Measurements from ENCODE around the gene PAQR9. TPM values are rescaled to one million over a fixed set of nuclear protein-coding genes. Genes with fewer than 3 reads are reported as not detected.
"Not testable (repeated sequence)": the region's sequence is repeated elsewhere in the genome, so short reads cannot be mapped to it uniquely, and the experiment has no call there.

Gene PAQR9
- total RNA-seq, 1 donor from 2014 or later = not detected

DNA sequence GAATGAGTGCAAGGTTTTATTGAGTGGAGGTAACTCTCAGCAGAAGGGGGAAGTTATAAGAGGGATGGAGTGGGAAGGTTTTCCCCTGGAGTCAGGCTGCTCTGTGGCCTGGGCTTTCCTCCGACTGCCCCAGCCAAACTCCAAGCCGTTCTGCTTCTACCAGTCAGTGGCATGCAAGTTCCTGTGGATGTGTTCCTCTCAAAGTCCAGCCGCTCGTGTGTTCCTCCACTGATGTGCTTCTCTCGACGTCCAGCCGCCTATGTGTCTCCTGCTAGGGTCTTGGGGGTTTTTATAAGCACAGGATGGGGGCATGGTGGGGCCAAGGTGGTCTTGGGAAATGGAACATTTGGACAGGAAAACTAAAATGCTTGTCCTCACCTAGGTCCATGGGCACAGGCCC is 28.8 kb upstream of the PAQR9 start:
- intact Hi-C loops (cut with micrococcal nuclease) = loop anchor here (2.0 to 5.0 kb wide), 3 partner anchors 64 to 865 kb away; no protein-coding TSS in a partner anchor
- H3K36me3 Mint-ChIP-seq (ENCODE audit: low read depth) = no peaks in the 10 kb centered on the region

DNA sequence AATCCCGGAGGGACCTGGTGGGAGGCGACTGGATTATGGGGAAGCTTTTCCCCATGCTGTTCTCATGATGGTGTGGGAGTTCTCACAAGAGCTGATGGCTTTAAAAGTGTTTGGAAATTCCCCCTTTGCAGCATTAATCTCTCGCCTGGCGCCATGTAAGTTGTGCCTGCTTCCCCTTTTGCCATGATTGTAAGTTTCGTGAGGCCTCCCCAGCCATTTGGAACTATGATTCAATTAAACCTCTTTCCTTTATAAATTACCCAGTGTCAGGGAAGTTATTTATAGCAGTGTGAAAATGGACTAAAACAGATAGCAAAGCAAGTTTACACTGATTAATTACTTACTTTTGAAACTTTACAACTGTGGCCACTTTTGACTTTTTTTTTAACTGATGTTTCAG is 27.2 kb upstream of the PAQR9 start:
- H3K4me1 Mint-ChIP-seq = peaks cover 8% of the 10 kb centered on the region
- no peaks in the 10 kb centered on the region for H3K36me3 Mint-ChIP-seq (ENCODE audit: low read depth)
- no peak overlapping the region for H3K27ac Mint-ChIP-seq
- H3K27me3 Mint-ChIP-seq = peaks cover 22% of the 10 kb centered on the region
- no peaks in the 10 kb centered on the region for H3K9me3 Mint-ChIP-seq
- intact Hi-C loops (cut with micrococcal nuclease) = loop anchor here (5.0 kb wide), 2 partner anchors 403 to 863 kb away; no protein-coding TSS in a partner anchor
- H3K4me3 Mint-ChIP-seq = no peak overlapping the region
- peak; percentile 53 for DNase-seq

More for the DNA sequence above, 28.8 kb upstream of the PAQR9 start:
- no peaks in the 10 kb centered on the region for H3K9me3 Mint-ChIP-seq
- H3K27ac Mint-ChIP-seq = no peak overlapping the region
- no peak overlapping the region for H3K4me3 Mint-ChIP-seq
- H3K27me3 Mint-ChIP-seq = peaks cover 23% of the 10 kb centered on the region
- peak; percentile 51 for DNase-seq
- peaks cover 8% of the 10 kb centered on the region for H3K4me1 Mint-ChIP-seq

DNA sequence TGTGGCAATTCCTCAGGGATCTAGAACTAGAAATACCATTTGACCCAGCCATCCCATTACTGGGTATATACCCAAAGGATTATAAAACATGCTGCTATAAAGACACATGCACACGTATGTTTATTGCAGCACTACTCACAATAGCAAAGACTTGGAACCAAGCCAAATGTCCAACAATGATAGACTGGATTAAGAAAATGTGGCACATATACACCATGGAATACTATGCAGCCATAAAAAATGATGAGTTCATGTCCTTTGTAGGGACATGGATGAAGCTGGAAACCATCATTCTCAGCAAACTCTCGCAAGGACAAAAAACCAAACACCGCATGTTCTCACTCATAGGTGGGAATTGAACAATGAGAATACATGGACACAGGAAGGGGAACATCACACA is 25.4 kb upstream of the PAQR9 start:
- H3K27ac Mint-ChIP-seq; H3K9me3 Mint-ChIP-seq; DNase-seq; H3K4me3 Mint-ChIP-seq; H3K36me3 Mint-ChIP-seq (ENCODE audit: low read depth); H3K4me1 Mint-ChIP-seq; intact Hi-C loops (cut with micrococcal nuclease): not testable (repeated sequence)
- H3K27me3 Mint-ChIP-seq = peaks cover 20% of the 10 kb centered on the region

DNA sequence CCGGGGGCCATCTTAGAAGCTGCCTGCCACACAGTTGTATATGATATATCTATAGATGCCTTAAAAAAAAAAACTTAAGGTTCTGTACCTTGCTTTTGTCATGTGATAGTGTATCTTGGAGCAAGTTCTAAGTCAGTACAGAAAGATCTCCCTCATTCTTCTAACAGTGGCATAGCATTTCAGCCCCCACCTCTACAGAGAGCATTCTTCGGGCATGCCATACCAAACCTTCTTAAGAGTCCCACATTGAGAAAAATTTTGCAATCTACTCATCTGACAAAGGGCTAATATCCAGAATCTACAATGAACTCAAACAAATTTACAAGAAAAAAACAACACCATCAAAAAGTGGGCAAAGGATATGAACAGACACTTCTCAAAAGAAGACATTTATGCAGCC is 24.7 kb upstream of the PAQR9 start:
- H3K27ac Mint-ChIP-seq; H3K4me3 Mint-ChIP-seq; H3K4me1 Mint-ChIP-seq; DNase-seq; H3K9me3 Mint-ChIP-seq; intact Hi-C loops (cut with micrococcal nuclease); H3K36me3 Mint-ChIP-seq (ENCODE audit: low read depth): not testable (repeated sequence)
- H3K27me3 Mint-ChIP-seq = peaks cover 21% of the 10 kb centered on the region

DNA sequence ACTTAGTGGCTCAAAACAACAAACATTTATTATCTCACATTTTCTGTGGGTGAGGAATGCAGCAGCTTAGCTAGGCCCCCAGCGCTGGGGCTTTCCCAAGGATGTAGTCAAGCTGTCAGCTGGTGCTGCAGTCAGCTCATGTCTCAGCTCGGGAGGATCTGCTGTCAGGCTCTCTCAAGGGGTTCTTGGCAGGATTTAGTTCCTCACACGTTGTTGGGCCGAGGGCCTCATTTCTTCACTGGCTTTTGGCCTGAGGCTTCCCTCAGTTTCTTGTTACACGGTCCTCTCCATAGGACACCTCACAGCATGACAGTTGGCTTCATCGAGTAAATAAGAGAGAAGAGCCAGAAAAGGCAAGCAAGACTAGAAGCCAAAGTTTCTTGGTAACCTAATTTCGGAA is 24.2 kb upstream of the PAQR9 start:
- H3K27me3 Mint-ChIP-seq = peaks cover 25% of the 10 kb centered on the region
- no peak for DNase-seq
- no peaks in the 10 kb centered on the region for H3K36me3 Mint-ChIP-seq (ENCODE audit: low read depth)
- H3K27ac Mint-ChIP-seq = no peak overlapping the region
- intact Hi-C loops (cut with micrococcal nuclease) = loop anchor here (1.0 kb wide), 1 partner anchor 159 kb away; no protein-coding TSS in a partner anchor
- peaks cover 3% of the 10 kb centered on the region for H3K4me1 Mint-ChIP-seq
- no peaks in the 10 kb centered on the region for H3K9me3 Mint-ChIP-seq
- no peak overlapping the region for H3K4me3 Mint-ChIP-seq

DNA sequence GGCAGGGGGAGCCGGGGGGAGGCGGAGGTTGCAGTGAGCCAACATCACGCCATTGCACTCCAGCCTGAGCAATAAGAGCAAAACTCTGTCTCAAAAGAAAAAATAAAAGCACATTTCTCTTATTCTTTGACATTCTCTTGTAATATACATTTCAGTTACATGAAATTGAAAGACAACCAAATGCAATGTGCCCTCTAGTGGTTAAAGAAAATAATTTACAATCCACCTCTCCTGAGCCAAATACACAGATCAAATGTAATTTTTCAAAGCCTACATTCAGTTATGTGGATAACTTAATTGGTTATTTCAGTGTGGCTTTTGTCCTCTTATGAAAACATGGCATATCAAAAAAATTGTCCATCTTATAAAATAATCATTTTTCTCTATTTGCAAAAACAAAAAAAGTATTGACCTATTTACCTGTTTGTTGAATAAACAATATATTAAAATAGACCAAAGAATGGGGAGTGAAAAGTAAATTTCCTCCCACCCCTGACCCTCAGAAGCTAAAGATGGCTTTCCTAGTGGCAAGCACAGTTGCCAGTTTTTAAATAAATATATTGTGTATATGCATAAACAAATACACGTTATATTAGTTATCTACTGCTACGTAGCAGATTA is 23.7 kb upstream of the PAQR9 start:
- Mint-ChIP-seq H3K27me3 (peaks cover 28% of the 10 kb centered on the region), H3K36me3 (ENCODE audit: low read depth) (no peaks in the 10 kb centered on the region), H3K27ac (no peak overlapping the region), H3K4me1 (peaks cover 3% of the 10 kb centered on the region), H3K4me3 (no peak overlapping the region), H3K9me3 (no peaks in the 10 kb centered on the region)
- no peak for DNase-seq
- intact Hi-C loops (cut with micrococcal nuclease) = loop anchor here (1.0 kb wide), 1 partner anchor 159 kb away; no protein-coding TSS in a partner anchor

DNA sequence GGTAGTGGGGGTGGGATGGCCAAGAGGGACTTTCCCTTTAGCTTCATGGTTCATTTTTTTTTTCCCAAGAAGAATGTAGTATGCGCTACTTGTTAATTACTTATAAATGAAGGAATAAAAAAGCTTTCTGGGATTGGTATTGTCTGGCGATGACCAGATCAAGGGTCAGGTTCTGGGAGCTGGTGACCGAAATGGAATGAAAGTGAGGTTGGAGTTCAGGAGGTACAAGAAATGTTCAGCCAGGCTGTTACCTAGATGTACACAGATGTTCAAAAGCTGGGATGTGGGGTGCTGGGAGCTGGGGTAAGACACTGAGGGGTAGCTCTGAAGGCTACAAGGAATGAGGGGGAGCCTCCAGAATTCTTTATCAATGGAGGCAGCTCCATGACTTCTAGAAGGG is 20.8 kb upstream of the PAQR9 start:
- H3K4me1 Mint-ChIP-seq = peaks cover 3% of the 10 kb centered on the region
- no peak overlapping the region for H3K4me3 Mint-ChIP-seq

DNA sequence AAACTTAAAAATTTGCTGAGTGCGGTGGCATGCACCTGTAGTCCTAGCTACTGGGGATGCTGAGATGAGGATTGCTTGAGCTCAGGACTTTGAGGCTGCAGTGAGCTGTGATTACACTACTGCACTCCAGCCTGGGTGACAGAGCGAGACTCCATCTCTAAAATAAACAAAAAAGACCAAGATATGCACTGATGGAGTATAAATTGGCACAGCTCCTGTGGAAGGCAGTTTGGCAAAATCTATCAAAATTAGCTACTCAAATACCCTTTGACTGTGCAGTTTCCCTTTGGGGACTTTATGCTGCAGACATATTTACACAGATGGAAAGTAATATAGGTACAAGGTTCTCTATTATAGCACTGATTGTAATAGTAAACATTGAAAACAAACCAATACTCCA is 19.8 kb upstream of the PAQR9 start:
- Mint-ChIP-seq H3K27me3 (peaks cover 42% of the 10 kb centered on the region), H3K27ac (no peak overlapping the region), H3K36me3 (ENCODE audit: low read depth) (no peaks in the 10 kb centered on the region), H3K9me3 (no peaks in the 10 kb centered on the region), H3K4me1 (peaks cover 3% of the 10 kb centered on the region), H3K4me3 (no peak overlapping the region)
- intact Hi-C loops (cut with micrococcal nuclease) = no loop called here
- no peak for DNase-seq

More for the DNA sequence above, 20.8 kb upstream of the PAQR9 start:
- intact Hi-C loops (cut with micrococcal nuclease) = no loop called here
- H3K9me3 Mint-ChIP-seq = no peaks in the 10 kb centered on the region
- H3K27me3 Mint-ChIP-seq = peaks cover 34% of the 10 kb centered on the region
- no peaks in the 10 kb centered on the region for H3K36me3 Mint-ChIP-seq (ENCODE audit: low read depth)
- no peak for DNase-seq
- H3K27ac Mint-ChIP-seq = no peak overlapping the region

DNA sequence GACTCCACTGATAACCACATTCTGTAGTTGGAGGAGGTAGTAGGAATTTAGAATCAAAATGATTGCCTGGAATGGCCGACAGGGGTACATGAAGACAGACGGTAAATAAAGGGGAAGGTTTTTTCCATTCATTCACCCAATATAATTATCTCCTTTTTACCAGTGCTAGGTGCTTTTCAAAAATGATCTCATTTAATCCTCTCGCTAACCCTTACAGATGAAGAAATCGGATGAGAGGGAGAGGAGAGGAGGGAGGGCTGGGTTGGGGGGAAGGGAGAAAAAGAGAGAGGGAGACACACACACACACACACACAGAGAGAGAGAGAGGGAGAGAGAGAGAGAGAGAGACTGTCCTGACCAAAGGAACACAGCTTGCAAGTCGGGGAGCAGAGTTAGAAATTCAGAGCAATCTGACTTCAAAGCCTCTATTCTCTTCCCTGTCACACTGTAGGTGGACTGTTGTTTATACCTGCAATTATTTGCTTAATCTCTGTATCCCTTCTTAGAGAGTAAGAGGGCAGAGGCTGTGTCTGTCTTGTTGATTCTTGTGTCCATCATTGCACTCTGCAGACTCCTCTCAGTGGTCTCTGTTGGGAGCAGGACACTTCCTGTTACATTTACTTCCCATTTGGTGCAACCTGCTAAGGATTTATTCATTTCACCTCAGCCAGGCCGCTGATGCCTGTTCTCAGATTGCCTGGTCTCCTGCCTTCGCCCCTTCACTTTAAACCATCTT is 18.7 kb upstream of the PAQR9 start:
- Mint-ChIP-seq H3K4me1 (no peaks in the 10 kb centered on the region), H3K9me3 (no peaks in the 10 kb centered on the region), H3K27ac (no peak overlapping the region), H3K4me3 (no peak overlapping the region), H3K27me3 (peaks cover 37% of the 10 kb centered on the region), H3K36me3 (ENCODE audit: low read depth) (no peaks in the 10 kb centered on the region)
- intact Hi-C loops (cut with micrococcal nuclease) = no loop called here
- no peak for DNase-seq

DNA sequence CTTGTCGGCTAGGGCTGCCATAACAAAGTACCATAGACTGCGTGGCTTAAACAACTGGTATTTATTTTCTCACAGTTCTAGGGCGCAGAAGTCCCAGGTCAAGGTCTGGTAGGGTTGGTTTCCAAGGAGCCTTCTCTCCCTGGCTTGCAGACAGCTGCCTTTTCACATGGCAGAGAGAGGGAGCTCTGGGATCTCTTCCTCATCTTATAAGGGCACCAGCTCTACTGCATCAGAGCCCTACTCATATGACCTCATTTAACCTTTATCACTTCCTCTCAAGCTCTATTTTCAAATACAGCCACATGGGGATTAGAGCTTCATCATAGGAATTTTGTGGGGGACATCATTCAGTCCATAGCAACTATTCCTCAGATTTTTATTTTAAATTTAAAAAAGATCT is 17.6 kb upstream of the PAQR9 start:
- intact Hi-C loops (cut with micrococcal nuclease) = no loop called here
- no peaks in the 10 kb centered on the region for H3K4me1 Mint-ChIP-seq
- no peak for DNase-seq
- no peaks in the 10 kb centered on the region for H3K36me3 Mint-ChIP-seq (ENCODE audit: low read depth)
- no peaks in the 10 kb centered on the region for H3K9me3 Mint-ChIP-seq
- peaks cover 41% of the 10 kb centered on the region for H3K27me3 Mint-ChIP-seq
- no peak overlapping the region for H3K27ac Mint-ChIP-seq
- no peak overlapping the region for H3K4me3 Mint-ChIP-seq

DNA sequence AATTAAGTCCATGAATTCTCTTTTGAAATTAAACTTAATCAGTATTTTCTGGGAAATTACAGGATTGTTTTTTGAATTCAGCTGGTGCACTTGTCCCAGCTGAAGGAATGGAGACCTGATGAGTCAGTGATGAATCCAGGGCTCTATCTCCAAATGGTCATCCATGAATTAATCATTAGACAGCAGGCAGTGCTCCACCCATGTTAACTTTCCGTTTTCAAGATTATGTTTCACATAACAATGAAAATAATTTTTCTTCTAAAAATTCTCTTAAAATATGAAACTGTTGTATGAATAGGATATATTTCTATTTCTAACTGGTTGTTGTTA is 13.9 kb upstream of the PAQR9 start:
- intact Hi-C loops (cut with micrococcal nuclease) = no loop called here
- no peak for DNase-seq
- Mint-ChIP-seq H3K4me3 (no peak overlapping the region), H3K4me1 (no peaks in the 10 kb centered on the region), H3K27ac (no peak overlapping the region), H3K9me3 (no peaks in the 10 kb centered on the region), H3K36me3 (ENCODE audit: low read depth) (no peaks in the 10 kb centered on the region), H3K27me3 (peaks cover 39% of the 10 kb centered on the region)

DNA sequence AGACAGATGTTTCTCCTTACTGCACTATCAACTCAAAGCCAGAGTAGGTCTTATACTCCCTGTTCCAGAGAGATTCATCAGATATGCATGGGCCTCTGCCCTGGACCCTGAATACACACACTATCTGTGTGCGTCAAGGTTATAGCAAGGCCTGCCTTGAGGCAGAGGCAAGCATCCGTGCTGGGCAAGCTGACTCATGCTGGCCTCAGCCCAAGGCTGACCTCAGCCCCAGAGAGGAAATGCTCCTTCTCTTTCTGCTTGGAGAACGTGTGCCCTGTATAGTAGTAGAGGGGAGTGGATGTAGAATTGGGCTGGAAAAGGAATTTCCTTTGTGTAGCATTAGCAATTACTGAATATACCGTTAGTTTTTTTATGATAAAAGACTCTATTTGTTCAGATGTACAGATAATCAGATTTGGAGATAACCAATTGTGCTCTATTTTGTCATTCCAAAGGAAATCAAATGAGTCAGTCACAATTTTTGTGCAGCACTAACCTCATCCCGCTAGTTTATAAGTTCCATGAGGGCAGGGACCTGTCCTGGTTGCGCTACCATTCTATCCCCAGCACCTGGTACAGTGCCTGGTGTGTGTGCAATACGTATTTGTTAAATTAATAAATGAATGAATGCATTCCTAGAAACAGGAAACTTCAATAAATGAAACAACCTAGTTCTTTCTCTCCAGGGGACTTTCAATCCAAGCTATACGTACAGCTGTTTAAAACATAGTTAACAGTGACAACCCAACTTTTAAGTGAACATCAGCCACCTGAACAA is 13.3 kb upstream of the PAQR9 start:
- Mint-ChIP-seq H3K27ac (no peak overlapping the region), H3K36me3 (ENCODE audit: low read depth) (no peaks in the 10 kb centered on the region), H3K4me1 (no peaks in the 10 kb centered on the region), H3K9me3 (no peaks in the 10 kb centered on the region), H3K27me3 (peaks cover 41% of the 10 kb centered on the region), H3K4me3 (no peak overlapping the region)
- no peak for DNase-seq
- intact Hi-C loops (cut with micrococcal nuclease) = no loop called here

DNA sequence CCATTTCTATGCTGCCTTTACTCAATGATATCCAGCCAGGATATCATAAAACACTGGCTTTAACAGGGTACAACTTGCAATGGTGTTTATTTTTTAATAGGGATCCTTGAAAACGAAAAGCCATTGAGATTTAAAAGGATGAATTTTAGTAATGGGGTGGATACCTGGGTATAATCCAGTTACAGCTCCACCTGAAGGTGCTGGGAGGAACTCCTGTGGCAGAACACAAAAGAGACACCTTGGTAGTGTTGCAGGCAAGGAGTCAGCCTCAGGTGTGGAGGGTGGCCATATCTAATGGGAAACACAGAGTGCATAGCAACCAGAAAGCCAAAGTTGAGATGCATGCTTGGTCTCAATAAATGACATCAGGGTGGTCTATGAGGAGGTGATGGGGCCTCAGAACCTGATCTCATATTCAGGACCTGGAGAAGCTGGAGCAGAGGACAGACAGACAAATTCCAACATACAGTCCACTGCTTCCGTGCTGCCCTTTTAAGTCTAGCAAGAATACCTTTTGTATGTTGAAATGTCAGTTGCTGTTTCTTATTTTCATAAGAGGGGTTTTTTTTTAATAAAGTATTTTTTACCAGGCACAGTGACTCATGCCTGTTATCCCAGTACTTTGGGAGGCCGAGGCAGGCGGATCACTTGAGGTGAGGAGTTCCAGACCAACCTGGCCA is 12.0 kb upstream of the PAQR9 start:
- Mint-ChIP-seq H3K27me3 (peaks cover 41% of the 10 kb centered on the region), H3K36me3 (ENCODE audit: low read depth) (no peaks in the 10 kb centered on the region), H3K9me3 (no peaks in the 10 kb centered on the region), H3K27ac (no peak overlapping the region), H3K4me3 (no peak overlapping the region), H3K4me1 (no peaks in the 10 kb centered on the region)
- intact Hi-C loops (cut with micrococcal nuclease) = no loop called here
- no peak for DNase-seq
